ENCODE data around the gene PPARGC1A.
A peak's percentile ranks its signal among the peaks of the same experiment; 100 is the strongest.

The PPARGC1A gene

DNA sequence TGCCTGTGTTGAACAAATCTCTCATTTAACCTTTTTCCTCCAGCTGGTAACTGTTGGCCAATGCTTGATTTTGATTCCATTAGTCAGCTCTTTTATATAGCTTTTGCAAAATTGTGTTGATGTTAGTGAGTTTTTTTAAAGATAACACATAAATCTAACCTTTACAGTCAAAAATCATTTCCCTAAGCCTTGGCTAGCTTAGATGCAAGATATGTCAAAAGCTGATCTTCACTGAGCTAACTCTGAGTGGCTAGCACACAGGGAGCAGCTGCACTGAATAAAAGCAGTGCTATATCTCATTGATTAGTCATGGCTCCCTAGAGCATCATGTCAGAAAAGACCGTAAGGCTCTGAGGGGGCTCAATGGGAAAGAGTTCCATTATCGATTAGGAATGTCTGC, 78.7 kb downstream of the PPARGC1A start:
- H3K36me3 ChIP-seq: peaks cover 0 to 15% (median 0%) of the 10 kb centered on the region in 3 donors

DNA sequence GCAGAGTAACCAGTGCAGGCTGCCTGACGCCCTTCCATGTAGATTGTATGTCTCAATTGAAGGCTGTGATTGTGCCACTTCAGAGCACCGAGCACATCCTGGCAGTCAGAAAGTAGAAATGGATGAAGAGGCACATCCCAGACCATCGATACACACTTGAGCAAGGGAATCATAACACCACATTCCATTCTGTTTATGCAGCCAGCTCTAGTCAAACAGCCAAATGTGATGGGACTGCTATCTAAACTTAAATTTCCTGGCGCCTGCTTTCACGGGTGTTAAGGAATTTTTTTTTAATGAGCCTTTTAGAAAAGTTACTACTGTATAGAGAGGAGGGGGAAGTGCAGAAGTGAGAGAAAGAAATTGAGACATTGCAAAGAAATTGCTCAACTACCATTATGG, 84.4 kb downstream of the PPARGC1A start:
- no peaks in the 10 kb centered on the region for H3K36me3 ChIP-seq
- H3K27me3 ChIP-seq: no peaks in the 10 kb centered on the region
- DNase-seq: no peak
- H3K27ac ChIP-seq: no peak overlapping the region
- no peaks in the 10 kb centered on the region for H3K4me1 ChIP-seq
- intact Hi-C loops (cut with DNase I; ENCODE audit: low total_unique reads): no loop called here
- H3K9me3 ChIP-seq: no peaks in the 10 kb centered on the region
- no peak overlapping the region for H3K4me3 ChIP-seq
- no peak for TF ChIP-seq CTCF (IDR thresholded peaks at IDR 0.05)

More for the DNA sequence above, 78.7 kb downstream of the PPARGC1A start:
- no peak overlapping the region for H3K4me3 ChIP-seq
- DNase-seq: no peak
- no peak for TF ChIP-seq CTCF (IDR thresholded peaks at IDR 0.05)
- no peak overlapping the region for H3K27ac ChIP-seq
- no peaks in the 10 kb centered on the region for H3K27me3 ChIP-seq
- no peaks in the 10 kb centered on the region for H3K4me1 ChIP-seq
- no peaks in the 10 kb centered on the region for H3K9me3 ChIP-seq
- intact Hi-C loops (cut with DNase I; ENCODE audit: low total_unique reads): no loop called here

DNA sequence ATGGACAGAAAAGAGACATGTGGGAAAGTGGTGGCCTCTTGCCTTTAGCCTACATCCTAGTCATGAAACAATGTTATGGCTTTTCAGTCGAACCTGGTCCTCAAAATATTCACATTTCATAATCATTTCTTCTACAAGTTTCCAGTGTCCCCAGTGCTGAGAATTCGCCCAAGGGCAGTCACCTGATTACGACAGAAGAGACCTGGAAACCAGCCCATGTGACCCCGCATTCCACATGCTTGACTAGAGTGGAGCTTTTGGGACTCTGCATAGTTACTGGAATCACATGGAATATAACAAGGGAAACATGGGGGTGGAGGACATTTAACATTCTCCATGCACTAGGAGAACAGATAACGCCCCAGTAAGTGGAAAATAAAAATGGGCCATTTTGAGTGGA, 100.1 kb downstream of the PPARGC1A start:
- Histone ChIP-seq H3K9me3 (no peaks in the 10 kb centered on the region), H3K4me1 (peaks cover 0 to 21% (median 4%) of the 10 kb centered on the region in 4 donors), H3K4me3 (no peak overlapping the region), H3K36me3 (no peaks in the 10 kb centered on the region), H3K27ac (peak overlapping the region in 1 of 2 donors; percentile 45), H3K27me3 (no peaks in the 10 kb centered on the region)
- no peak for TF ChIP-seq CTCF (IDR thresholded peaks at IDR 0.05)
- peak; percentile 70 to 86 for DNase-seq
- intact Hi-C loops (cut with DNase I; ENCODE audit: low total_unique reads): no loop called here

DNA sequence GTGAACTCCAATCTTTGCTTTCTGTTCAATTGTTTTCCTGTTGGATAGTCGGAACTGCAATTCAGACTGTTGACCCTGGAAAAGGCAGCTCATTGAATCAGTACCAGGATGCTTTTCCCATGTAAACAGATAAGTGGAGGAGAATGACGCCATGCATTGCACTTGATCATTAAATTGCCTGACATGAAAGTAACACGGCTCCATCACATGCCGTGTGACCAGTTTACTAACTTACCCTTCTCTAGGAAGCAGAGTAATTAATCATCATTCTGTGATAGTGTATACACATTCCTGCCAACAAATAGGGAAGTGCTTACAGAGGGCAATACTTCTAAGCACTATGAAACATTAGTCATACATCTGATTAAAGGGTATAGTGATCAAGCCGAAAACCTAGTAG, 101.4 kb downstream of the PPARGC1A start:
- intact Hi-C loops (cut with DNase I; ENCODE audit: low total_unique reads): no loop called here

GRCh38 chr4:23788027-23788426, 101.8 kb downstream of the PPARGC1A start:
- no peak overlapping the region for H3K27ac ChIP-seq
- H3K4me3 ChIP-seq: no peak overlapping the region
- intact Hi-C loops (cut with DNase I; ENCODE audit: low total_unique reads): no loop called here
- H3K36me3 ChIP-seq: no peaks in the 10 kb centered on the region
- no peak for DNase-seq
- no peaks in the 10 kb centered on the region for H3K27me3 ChIP-seq
- TF ChIP-seq CTCF (IDR thresholded peaks at IDR 0.05): no peak
- H3K4me1 ChIP-seq: peaks cover 0 to 21% (median 4%) of the 10 kb centered on the region in 4 donors
- H3K9me3 ChIP-seq: no peaks in the 10 kb centered on the region

More for the DNA sequence above, 101.4 kb downstream of the PPARGC1A start:
- no peaks in the 10 kb centered on the region for H3K9me3 ChIP-seq
- no peaks in the 10 kb centered on the region for H3K36me3 ChIP-seq
- peaks cover 0 to 21% (median 4%) of the 10 kb centered on the region in 4 donors for H3K4me1 ChIP-seq
- H3K27ac ChIP-seq: no peak overlapping the region
- no peak for DNase-seq
- no peak for TF ChIP-seq CTCF (IDR thresholded peaks at IDR 0.05)
- H3K27me3 ChIP-seq: no peaks in the 10 kb centered on the region
- H3K4me3 ChIP-seq: no peak overlapping the region
